ENCODE data around the gene PIM3.
"Not testable (repeated sequence)": the region's sequence is repeated elsewhere in the genome, so short reads cannot be mapped to it uniquely, and the experiment has no call there.

PIM3 gene

DNA sequence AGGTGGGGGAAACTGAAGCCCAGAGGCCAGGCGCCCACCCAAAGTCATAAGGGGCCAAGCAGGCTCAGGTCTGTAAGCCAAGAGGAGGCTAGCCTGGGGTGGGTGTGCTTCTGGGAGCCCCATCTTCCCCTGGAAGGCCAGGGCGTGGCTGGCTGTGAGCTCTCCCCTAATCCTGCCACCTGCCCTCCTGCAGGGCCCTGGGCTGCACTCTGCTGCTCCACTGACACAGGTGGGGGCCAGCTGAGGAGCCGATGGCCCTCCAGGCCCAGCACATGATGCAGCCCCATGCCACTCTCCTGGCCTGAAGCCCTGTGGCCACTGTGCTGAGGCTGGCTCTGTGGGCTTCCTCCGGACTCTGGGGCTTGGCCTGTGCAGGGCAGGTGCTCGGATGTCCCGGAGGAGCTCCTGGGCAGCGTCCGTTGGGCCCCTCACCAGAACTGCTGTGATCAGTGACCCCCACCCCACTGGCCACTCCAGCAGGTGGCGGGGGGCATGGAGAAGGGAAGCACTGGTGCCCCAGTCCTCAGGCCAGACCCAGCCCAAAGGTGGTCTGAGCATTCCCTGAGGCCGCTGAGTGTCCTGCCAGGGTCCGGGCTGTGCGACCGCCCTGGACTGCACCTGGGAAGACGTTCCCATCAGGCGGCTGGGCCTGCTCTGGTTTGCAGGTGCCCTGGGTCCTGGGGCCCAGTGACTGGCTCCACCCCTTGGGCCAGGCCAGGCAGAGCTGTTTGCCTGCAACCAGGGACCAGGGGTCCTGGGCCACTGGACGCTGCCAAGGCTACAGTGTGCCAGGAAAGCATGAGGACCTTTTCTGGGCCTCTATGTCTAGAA, 8.5 kb downstream of the PIM3 start:
- FAIRE-seq, result no peak

DNA sequence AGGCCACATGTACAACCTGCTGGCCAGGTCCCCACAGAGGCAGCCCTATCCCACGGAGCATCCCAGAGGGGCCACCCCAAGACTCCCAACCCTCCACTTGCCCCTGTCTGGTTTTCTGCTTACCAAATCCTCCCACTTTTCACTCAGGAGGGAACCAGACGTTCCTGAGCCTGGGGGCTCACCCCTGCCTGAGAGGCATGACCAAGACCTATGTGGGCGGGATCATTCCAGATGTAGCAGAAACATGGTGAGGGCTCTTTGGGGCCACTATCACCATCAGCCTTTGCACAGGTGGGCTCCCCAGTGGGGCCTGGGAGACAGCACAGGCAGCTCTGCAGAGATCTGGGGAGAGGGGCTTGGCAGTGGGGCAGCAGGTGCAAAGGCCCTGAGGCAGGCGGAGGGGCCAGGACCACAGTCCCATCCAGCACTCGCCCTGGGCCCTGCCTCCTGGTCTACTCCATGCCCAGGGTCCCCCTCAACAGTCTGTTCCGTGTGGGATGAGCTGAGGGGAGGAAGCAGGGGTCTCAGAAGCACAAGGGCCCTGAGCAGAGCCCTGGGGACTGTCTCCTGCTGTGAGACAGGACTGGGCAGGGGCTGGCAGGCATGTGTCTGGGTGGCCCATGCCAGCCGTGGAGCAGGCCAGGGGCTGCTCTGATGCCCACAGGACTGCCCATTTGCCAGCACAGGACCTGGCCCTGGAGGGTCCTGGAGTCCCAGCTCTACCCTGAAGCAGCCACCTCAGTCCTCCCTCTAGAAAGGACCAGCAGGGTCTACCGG, 9.4 kb downstream of the PIM3 start:
- no peak for FAIRE-seq

DNA sequence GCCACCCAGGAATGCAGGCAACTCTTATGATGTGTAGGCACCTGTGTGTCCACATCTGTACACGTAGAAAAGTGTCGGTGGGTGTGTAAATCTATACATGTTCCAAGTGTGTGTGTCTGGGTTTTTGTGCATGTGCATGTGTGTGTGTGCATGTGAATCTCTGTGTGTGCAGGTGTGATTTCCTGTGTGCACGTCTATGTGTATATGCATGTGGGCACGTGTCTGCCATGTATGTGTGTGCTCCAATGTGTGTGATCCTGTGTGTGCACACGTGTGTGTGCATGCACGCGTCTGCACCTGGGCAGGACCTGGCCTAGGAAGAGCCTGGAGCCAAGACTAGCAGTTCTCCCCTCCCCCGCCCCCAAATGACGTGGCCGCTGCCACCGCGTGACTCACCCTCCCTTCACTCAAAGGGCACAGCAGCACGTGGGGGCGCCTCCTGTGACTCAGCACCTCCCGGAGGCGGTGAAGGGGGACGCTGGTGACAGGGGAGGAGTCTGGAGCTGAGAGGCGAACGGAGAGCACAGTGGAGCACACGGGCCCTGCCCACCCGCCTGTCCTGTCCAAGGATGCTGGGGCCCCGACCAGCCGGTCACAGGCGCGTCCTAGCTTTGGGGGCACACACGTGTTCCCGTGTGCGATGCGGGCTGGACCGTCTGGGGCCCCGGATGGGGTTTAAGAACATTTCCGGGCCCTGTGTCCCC, 10.1 kb downstream of the PIM3 start:
- no peak for FAIRE-seq

DNA sequence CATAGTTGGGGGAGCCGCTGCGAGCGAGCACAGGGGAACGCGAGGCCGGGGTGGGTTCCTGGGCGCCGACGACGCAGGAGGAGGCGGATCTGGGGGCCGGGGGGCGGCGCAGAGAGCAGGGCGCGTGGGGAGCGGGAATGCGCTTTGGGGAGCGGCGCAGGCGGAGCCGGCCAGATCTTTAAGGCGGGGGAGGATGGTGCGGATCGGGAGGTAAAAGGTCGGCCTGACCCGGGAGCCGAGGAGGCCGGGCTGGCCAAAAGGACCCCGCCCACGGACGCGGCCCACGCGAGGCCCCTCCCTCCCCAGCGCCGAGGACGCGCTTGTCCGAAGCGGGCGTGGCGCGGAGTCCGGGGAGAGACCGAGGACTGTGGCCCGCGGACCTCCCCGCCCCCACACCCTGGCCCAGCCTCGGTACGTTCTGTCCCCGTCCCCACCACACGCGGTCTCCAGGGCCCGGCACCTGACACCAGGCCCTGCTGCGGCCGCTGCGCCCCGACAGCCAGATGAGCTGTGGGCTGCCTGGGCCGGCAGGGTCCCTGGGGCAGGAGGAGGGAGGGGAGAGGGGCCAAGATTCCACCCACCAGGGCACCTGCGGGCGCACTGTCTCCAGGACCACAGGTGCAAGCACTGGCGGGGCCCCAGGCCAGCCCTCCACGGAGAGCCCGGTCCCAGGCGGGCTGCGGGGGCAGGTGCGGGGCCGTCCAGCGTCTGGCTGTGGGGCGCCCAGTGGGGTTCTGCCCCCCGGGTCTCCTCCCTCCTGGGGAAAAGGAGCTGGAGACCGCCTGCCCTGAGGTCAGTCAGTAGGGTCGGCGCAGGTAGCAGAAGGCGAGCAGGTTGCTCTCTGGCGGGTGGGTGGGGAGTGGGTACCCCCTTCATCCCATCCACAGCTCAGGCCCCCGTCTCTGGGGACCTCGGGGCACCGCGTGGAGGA, 10.9 kb downstream of the PIM3 start:
- FAIRE-seq, result no peak

DNA sequence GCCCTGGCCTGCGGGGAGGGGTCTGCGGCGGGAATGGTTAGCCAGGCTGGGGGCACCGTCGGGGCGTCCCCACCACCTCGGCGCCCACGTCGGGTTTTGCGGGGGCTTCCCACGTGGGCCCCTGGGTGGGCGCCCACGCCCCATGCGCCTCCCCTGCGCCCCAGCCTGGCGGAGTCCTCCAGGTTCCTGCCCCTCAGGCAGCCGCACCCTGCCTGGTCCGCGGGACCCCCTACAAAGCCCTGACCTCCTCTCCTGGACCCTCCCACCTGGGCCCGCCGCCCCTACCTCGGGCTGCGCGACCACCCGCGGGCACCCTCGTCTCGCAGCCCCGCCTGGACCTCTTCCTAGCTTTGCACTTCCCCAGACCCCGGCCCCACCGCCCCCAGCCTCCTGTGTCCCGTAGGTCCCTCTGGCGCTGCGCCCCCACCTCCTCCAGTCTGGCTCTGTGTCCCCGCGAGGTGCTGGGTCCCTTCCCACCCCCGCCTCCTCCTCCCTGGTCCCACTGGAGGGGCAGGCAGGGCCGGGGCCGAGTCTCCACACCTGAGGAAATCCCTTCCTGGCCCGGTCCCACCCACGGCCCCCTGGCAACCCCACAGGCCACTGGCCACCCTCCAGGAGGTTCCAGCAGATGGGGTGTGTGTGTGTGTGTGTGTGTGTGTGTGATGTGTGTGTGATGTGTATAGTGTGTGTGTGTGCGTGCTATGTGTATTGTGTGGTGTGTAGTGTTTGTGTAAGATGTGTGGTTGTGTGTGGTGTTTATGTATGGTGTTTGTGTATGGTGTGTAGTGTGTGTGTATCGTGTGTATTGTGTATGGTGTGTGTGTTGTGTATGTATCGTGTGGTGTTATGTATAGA, 11.8 kb downstream of the PIM3 start:
- FAIRE-seq, result no peak

DNA sequence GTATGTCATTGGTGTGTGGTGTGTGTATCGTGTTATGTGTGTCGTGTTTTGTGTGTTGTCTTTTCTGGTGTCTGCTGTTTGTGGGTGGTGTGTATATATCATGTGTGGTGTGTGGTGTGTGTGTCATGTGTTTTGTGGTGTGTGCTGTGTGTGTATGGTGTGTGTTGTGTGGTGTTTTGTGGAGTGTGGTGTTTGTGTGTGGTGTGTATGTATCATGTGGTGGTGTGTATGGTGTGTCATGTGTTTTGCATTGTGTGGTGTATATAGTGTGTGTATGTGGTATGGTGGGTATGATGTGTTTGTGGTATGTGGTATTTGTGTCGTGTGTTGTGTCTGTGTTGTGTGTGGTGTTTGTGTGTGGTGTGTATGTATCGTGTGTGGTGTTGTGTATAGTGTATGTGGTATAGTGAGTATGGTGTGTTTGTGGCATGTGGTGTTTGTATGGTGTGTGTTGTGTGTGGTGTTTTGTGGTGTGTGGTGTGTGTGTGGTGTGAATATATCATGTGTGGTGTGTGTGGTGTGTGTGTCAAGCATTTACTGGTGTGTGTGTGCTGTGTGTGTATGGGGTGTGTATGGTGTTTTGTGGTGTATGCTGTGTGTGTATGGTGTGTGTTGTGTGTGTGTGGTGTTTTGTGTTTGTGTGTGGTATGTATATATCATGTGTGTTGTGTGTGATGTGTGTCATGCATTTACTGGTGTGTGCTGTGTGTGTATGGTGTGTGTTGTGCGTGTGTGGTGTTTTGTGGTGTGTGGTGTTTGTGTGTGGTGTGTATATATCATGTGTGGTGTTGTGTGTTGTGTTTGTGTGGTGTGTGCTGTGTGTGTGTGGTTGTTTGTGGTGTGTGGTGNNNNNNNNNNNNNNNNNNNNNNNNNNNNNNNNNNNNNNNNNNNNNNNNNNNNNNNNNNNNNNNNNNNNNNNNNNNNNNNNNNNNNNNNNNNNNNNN, 12.7 kb downstream of the PIM3 start:
- no peak for FAIRE-seq

DNA sequence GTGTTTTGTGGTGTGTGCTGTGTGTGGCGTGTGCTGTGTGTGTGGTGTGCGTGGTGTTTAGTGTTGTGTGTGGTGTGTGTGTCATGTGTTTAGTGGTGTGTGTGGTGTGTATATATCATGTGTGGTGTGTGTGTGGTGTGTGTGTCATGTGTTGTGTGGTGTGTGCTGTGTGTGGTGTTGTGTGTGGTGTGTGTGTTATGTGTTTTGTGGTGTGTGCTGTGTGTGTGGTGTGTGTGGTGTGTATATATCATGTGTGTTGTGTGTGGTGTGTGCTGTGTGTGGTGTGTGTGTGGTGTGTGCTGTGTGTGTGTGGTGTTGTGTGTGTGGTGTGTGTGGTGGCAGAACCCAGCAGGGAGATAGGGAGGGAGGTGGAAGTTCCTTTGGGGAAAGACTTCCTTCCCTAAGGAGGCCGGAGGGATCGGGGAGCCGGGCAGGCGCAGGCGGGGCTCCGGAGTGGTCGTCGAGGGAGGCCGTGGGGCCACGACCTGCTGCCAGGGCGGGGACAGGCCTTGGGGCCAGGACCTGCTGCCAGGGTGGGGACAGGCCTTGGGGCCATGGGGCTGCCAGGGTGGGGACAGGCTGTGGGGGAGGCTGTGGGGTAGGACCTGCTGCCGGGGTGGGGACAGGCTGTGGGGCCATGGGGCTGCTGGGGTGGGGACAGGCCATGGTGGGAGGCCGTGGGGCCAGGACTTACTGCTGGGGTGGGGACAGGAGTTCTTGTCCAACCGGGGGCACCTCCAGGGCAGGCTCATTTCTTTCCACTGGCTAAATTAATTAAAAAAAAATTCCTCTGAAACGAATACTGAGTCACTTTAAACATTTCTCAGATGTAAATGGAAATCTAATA, 15.2 kb downstream of the PIM3 start:
- no peak for FAIRE-seq

DNA sequence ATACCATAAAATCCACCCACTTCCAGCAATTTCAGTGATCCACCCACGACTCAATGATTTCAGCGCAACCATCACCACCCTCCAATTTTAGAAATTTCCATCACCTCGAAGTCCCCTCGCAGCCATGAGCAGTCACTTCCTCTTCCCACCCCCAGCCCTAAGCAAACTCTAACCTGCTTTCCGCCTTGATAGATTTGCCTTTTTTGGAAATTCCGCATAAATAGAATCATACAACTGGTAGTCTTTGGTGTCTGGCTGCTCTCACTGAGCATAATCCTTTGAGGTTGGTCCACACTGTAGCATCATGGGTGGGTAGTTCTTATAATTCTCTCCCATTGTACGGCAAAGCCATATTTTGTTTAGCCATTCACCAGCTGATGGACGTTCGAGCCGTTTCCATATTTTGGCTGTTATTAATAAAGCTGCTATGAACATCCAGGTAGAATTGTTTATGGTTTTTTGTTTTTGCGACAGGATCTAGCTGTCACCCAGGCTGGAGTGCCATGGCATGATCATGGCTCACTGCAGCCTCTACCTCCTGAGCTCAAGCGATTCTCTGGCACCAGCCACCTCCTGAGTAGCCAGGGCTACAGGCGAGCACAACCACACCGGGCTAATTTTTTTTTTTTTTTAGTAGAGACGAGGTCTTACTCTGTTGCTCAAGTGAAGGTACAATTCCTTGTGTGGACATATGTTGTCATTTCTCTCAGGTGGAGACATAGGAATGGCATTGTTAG, 16.0 kb downstream of the PIM3 start:
- FAIRE-seq, result no peak

DNA sequence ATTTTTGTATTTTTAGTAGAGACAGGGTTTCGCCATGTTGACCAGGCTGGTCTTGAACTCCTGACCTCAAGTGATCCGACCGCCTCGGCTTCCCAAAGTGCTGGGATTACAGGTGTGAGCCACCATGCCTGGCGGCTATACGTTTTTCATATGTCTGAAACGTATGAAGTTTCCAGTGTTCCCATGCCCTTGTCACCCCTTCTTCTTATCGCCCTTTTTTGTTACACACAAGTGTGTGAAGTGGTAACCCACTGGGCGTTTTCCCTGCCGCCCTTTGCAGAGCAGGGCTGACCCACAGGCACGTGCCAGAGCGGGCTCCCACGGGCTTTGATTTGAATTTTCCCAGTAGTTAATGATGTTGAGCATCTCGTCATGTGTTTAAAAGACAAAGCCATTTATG, 17.0 kb downstream of the PIM3 start:
- FAIRE-seq, result no peak

DNA sequence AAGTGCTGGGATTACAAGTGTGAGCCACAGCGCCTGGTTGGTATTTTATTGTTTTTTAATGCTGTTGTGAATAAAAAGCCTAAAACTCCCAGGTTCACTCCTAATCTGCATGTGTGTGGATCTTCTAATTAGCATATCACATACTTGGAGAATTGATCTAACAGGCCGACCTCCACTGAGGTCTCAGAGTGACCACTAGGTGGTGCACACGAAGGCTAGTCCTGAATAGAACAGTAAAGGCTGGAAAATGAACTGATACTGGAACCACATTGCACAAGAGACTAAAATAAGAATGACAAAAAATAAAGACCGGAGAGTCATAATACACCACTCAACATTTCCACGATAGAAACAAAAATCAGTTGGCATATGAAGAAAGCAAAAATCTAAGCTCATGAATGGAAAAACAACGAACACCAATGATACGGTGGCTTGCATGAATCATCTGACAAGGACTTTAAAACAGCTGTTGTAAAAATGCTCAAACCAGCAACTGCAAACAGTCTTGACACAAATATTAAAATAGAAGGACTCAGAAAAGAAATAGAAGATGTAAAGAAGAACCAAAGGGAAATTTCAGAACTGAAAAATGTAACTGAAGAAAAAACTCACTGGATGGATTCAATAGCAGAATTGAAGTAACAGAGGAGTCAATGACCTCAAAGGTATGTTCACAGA, 19.2 kb downstream of the PIM3 start:
- no peak for FAIRE-seq

DNA sequence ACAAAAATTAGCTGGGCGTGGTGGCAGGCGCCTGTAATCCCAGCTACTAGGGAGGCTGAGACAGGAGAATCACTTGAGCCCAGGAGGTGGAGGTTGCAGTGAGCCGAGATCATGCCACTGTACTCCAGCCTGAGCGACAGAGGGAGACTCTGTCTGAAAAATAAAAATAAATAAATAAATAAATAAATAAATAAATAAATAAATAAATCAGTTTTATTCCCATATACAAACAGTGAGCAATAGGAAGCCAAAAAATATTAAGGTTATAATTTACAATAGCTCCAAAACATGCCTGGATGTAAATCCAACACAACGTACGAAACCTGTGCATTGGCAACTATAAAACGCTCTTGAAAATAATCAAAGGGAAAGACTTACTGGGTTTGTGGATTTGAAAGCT, 21.2 kb downstream of the PIM3 start:
- FAIRE-seq, result not testable (repeated sequence)

DNA sequence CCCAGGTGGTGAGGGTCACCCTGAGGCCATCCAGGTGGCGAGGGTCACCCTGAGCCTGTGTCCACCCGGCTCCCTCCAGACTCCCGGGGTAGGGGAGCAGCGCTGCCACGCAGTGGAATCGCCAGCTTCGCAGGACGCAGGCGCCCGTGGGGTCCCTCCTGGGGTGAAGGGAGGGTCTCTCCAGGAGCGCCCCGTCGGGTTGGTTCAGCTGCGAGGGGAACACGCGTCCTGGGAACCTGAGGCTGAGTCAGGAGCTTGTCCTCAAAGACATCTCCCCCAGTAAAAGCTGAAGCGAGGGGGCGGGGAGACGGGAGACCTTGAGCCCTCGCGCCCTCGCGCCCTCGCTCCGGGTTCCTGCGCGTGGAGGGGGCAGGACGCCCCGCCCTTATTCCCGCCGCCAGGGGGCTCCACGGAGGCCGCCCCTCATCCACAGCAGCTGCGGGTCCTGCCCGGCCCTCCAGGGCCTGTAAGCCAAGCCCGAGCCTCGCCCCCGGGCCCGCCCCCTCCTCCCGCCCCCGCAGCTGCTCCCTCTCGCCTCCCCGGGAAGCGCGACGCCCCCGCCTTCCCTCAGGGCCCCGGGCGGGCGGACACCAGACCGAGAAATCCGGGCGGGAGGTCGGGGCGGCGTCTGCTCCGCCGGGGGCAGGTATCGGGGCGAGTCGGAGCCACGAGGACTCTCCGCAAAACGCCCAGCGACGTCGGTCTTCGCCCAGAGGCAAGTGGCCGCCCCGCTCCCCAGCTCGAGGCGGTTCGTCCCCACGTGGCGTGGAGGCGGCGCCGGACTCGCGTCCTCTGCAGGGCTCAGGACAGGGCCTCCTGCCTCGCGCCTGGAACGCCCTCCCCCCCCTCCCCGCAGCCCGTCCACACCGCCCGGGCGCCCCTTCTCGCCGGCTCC, 22.8 kb downstream of the PIM3 start:
- no peak for FAIRE-seq

DNA sequence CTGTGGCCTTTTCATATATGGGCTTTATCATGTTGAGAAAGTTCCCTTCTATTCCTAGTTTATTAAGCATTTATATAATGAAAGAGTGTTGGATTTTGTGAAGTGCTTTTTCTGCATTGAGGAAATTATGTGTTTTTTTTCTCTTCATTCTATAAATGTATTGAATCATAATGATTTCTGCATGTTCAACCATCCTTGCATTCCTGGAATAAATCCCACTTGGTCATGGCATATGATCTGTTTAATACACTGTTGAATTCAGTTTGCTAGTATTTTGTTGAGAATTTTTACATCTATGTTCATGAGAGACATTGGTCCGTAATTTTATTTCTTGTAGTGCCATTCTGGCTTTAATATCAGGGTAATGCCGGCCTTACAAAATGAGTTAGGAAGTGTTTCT, 25.8 kb downstream of the PIM3 start:
- no peak for FAIRE-seq

DNA sequence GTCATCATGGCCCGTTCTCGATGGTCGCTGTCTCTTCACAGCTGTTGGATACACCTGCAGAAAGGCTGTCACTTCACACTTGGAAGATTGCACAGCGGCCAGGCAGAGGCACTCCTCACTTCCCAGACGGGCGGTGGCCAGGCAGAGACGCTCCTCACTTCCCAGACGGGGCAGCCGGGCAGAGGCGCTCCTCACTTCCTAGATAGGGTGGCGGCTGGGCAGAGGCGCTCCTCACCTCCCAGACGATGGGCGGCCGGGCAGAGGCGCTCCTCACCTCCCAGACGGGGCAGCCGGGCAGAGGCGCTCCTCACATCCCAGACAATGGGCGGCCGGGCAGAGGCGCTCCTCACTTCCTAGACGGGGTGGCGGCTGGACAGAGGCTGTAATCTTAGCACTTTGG, 29.3 kb downstream of the PIM3 start:
- not testable (repeated sequence) for FAIRE-seq

DNA sequence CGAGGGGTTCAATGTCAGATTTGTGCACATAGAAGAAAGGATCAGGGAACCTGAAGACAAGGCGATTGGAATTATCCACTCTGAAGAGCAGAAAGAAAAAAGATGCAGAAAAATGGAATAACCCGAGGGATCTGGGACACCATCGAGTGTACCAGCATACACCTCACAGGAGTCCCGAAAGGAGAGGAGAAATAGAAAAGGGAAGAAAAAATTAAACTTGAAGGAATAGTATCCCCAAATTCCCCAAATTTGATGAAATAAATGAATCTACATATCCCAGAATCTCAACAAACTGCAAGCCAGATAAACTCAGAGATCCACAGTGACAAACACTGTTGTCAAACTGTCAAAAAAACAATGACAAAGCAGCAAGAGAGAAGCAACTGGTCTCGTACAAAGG, 30.6 kb downstream of the PIM3 start:
- no peak for FAIRE-seq

DNA sequence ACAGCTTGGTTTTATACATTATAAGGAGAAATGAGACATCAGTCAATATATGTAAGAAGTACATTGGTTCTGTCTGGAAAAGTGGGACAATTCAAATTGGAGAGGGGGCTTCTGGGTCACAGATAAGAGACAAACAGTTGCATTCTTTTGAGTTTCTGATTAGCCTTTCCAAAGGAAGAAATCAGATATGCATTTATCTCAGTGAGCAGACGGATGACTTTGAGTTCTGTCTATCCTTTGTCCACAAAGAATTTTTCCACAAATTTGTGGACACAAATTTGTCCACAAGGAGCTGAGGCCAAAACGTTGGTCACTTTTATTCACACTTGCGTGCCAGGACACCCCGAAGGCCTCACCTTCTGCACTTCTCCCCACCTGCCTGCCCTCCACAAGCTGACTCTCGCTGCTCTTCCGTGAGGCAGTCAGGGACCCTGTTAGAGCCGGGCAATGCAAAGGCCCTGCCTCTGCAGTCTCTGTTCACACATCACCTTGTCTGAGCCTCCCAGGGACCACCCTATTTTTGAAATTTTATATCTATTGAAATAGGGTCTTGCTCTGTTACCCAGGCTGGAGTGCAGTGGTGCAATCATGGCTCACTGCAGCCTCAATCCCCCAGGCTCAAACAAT, 31.4 kb downstream of the PIM3 start:
- FAIRE-seq, result no peak

Measured in endometrium (tissue), 2 donors.